ELR (cell line): ENCODE measurements around the gene CKAP2.
A peak's percentile ranks its signal among the peaks of the same experiment; 100 is the strongest.
"Not testable (repeated sequence)": the region's sequence is repeated elsewhere in the genome, so short reads cannot be mapped to it uniquely, and the experiment has no call there.

ENCODE experiments used
- DNase-seq: peaks from one replicate; pipeline ENCODE4 v3.0.0-alpha.2; 2015; ENCODE audit warnings: low read depth

The CKAP2 gene

DNA sequence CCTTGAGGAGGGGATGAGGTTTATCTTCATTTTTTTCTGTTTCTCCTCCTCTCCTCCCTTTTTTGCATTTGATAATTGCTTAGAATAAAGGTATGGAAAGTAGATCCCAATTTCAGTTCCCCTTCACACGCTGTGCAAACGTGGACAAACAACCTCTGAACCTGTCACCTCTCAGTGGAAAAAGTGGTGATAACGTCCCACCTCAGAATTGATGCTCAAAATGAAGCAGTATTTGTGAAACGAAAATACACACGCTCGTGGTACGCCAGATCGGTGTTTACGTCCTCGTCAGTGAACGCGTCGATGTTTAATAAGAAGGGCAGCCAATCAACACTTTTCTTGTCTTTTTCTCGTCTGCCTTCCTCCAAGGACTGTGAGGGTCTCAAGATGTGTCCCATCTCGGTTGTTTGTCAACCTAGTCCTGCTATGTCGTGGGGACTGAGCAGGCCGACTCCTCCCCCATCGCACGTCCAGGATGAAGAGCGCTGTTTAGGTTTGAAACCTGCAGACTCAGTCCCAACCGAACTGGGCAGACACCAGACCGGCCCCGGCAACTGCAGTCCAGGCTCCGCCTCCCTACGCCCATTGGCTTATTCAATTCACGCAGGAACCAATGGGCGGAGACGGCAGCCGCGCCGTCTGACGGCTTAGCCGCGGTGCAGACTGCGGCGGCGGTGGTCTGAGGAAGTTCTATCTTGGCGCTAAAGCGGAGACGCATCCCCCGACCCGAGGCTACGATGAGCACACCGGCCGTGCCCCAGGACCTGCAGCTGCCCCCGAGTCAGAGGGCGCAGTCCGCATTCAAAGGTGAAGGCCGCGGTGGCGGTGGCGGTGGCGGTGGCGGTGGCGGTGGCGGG is at the start of gene CKAP2:
TSS of gene CKAP2 (plus strand) at position 659 of the 857 bp plus-strand sequence. CDS start at position 738, 79 bp downstream.
- DNase-seq = peak; percentile 97

DNA sequence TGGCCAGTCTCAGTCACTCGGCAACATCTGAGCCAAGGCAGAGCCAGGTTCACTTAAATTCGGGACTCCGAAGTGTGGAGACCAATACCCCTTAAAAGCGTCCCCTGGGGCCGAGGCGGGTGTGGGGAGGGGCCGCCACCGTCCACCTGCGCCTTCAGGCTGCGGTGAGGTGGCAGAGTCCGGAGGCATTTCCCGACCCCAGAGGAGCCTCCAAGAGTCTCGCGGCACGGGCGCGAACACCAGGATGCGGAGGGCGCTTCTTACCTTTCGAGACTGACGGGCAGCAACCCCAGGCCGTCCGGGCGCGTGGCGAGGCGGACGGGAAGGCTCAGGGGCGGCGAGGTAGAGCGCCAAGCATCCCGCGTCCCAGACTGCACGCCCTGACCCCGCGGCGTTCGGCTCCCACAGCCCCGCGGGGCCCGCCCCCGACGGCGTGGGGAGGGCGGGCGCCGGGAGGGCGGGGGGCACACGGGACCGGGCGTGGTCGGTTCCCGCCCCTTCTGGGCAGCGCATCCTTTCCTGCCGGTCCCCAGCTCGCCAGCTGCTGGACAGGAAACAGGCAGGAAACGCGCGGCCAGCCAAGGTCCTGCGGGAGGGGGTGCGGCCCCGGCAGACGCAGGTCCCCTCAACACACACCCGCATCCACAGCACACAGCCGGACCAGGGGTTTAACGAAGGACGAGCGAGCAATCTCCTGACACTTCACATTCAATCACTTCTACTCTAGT is 49.3 kb upstream of the CKAP2 start, which contains the start of gene THSD1:
TSS of gene THSD1 (minus strand) at position 406 of the 728 bp plus-strand sequence. CDS start 3,572 bp downstream, outside the sequence.
- DNase-seq = peak; percentile 78

DNA sequence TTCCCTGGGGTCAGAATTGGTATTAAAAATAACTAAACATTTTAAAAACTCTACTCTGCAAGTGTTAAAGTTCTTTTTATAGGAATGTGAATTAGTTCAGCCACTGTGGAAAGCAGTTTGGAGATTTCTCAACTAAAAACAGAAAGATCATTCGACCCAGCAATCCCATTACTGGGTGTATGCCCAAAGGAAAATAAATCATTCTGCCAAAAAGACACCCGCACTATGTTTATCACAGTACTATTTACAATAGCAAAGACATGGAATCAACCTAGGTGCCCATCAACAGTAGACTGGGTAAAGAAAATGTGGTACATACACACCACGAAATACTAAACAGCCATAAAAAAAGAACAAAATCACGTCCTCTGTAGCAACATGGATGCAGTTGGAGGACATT is 48.6 kb upstream of the CKAP2 start:
- DNase-seq = no peak

GRCh38 chr13:52407436-52407835 is 47.8 kb upstream of the CKAP2 start:
- DNase-seq = not testable (repeated sequence)

- DNase-seq = not testable (repeated sequence)
Observed at GRCh38 chr13:52408071-52408658, 47.1 kb upstream of the CKAP2 start.

DNA sequence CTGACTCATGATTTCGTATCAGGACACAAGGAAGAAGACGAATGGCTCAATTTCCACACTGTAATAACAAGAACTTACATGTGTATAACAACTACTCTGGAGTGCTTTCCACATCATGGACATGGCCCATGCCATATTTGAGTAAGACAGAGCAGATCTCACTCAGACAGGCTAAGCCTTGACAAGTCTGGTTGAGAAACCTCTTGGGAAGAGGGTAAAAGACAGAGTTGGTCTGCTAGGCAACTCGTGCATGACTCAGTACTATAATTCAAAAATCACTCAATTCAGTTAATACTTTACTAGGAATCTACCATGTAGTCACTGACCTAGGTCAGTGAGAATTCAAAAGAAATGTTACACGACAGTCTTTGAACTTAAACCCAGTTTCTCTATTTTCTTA is 43.6 kb upstream of the CKAP2 start:
- peak; percentile 43 for DNase-seq

GRCh38 chr13:52412128-52412527 is 43.1 kb upstream of the CKAP2 start:
- DNase-seq = no peak

- no peak for DNase-seq
Observed at GRCh38 chr13:52414051-52414450, 41.2 kb upstream of the CKAP2 start.

DNA sequence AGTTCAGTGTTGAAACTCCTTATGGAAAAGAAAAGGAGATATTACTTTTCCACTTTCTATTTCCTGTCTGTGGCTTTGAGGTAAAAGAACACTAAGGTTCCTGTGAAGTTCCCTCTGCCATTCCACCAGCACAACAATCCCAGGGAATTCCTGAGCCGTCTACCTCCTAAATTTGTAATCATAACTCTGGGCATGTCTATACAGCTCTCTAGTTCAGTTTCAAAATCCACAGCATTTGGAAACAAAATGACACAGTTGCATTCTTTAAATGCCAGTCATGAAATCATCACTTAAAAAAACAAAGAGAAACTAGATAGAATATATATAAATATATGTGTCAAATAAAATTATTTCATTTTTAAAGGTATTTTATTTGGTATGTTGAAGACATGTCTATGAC is 40.3 kb upstream of the CKAP2 start:
- peak; percentile 46 for DNase-seq

- DNase-seq = no peak
Observed at GRCh38 chr13:52419080-52419479, 36.2 kb upstream of the CKAP2 start.

GRCh38 chr13:52421216-52421615 is 34.1 kb upstream of the CKAP2 start:
- no peak for DNase-seq

GRCh38 chr13:52428295-52428694 is 27.0 kb upstream of the CKAP2 start:
- DNase-seq = peak; percentile 81

DNA sequence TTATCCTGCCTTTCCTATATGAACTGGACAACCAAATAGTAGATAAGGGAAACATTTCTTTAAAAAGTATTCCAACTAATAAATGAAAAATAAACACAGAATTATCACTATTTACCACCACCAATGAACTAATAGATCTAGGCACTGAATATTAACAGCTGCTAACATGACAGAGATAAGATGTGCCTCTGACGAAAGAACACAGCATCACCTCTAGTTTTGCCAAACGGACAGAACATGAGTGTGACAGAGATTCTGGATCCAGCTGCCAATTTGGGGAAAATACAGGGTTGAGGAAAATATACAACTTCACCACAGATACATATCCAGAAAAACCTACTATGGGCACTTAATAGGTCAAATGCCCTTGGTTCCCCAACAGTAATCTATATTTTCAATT is 22.8 kb upstream of the CKAP2 start:
- DNase-seq = no peak

DNA sequence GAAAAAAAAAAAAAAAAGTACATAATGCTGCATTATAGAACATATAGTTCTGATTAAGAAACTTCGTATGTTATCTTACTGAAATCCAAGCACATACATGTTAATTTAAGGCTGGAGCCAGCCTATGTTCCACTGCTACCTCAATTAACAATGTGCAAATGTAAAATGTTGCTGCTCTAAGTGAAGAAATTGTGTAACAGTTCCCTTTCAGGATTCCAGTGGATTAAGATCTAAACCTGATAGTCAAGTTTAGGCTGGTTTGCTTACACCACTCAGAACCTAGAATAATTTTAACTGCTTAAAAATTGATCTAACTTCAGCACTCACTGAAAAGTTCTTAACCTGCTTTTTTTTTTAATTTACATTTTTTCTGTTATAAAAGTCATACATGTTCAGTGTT is 9.0 kb upstream of the CKAP2 start:
- no peak for DNase-seq

DNA sequence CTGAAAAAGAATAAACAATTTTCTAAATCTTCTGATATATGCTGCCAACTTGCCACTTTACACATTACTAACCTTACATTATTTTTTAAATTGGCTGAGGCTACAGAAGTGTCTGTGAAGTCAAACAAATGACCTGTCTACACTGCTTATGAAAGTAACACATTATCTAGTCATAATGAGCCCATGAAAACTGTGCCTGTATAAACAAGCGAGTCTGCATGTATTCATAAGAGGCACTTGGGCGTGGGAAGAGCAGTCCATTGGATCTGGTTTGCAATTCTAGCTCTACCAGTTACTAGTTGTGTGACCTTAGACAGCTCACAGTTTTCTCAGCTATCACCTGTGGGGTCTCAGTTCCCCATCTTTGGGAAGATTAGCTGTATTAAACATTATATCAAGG is 7.9 kb upstream of the CKAP2 start:
- DNase-seq = no peak

- no peak for DNase-seq
Observed at GRCh38 chr13:52447815-52448552, 7.3 kb upstream of the CKAP2 start.

DNA sequence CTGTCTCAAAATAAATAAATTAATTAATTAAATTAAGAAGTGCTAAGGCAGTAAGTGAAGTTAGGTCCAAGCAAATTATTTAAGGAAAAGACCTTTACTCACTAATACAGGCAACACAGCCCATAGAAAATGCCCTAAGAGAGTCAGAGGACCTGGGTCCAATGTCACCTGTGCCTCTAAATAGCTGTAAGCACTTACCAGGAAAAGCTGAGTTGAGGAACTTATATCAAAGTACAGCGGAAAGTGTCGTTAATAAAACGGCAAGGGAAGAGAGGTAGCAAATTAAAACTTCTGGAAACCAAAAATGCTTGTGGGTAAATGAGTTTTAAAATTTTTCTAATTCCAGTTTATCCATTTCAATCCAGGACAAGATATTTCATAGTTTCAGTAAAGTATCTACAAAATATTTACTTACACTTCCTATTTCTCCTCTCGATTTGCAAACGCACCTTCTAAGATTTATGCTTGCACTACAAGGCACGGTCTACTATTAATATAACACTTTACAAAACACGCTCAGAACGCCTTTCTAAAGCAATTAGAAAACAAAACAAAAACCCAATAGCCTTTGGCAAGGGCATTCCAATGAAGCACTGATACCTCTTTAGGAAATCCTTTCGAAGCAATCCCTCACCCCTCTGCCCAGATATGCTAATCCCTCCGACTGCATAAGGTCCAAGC is 5.8 kb upstream of the CKAP2 start:
- DNase-seq = no peak

DNA sequence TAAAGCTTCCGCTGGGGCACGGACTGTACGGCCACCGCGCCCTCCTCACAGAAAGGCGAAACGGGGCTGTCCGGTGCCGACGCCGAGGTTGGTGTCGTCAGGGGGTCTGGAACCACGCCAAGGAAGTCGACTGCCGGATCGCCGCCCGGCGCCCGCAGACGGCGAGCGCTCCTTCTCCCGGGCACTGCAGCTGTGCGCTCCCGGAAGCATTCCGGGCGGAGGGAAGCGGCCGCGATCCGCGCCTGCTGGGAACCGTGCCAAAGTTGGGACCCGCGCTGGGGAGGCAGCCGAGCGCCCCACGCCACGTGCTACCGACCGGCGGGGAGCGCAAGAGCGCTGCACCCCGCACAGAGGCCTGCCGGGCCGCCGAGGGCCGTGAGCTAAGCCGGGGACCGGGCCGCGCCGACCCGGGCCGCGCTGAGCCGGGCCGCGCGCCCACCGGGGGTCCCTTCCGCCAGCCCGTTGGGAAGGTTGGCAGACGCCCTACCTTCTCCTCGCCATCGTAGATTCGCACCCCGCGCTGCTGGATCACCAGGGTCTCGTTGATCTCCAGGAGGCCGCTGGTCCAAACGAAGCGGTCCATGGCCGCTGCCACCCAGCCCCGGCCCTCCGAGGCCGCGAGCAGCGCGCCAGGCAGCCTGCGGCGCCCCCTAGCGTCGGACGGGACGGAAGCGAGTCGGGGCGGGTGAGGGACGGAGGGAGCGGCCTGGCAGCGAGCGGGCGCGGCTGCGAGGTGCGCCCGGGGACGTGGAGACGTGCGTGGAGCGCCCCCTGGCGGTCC is 5.1 kb upstream of the CKAP2 start, which contains the start of gene VPS36:
TSS of gene VPS36 (minus strand) at position 623 of the 781 bp plus-strand sequence. CDS start at position 583, 40 bp downstream.
- peak; percentile 94 for DNase-seq

- DNase-seq = no peak
Observed at GRCh38 chr13:52450793-52451116, 4.5 kb upstream of the CKAP2 start.

DNA sequence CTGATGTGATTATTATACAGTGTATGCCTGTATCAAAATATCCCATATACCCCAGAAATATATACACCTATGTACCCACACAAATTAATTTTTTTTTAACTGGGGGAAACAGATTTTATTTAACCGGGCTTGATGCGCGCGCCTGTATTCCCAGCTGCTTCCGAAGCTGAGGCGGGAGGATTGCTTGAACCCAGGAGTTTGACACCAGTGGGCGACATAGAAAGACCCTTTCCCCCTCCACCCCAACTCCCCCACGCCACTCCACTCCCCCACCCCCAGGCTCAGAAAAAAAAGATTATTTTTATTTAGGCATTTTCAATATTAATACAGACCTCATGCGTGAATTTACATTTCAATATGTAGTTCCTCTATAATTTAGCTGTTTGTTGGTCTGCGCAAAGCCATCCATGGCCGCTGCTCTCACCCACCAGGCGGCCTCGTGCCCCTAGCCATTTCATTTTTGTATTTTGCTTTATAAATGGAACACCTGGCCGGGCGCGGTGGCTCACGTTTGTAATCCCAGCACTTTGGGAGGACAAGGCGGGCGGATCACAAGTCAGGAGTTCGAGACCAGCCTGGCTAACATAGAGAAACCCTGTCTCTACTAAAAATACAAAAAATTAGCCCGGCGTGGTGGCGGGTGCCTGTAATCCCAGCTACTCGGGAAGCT is 4.0 kb upstream of the CKAP2 start:
- DNase-seq = no peak
